Islet precursor cell (in vitro differentiated cells): Measurements from ENCODE around the gene DLK2.
A peak's percentile ranks its signal among the peaks of the same experiment; 100 is the strongest.
"Not testable (repeated sequence)": the region's sequence is repeated elsewhere in the genome, so short reads cannot be mapped to it uniquely, and the experiment has no call there.

ENCODE experiments used
- DNase-seq: peaks from one replicate; pipeline ENCODE4 v3.0.0-alpha.2; 2018

Gene DLK2

GRCh38 chr6:43455531-43456428, at the start of gene DLK2:
DLK2 (minus strand) TSS chr6:43455548; CDS start chr6:43454825, 723 bp downstream.
- peak; percentile 69 for DNase-seq

DNA sequence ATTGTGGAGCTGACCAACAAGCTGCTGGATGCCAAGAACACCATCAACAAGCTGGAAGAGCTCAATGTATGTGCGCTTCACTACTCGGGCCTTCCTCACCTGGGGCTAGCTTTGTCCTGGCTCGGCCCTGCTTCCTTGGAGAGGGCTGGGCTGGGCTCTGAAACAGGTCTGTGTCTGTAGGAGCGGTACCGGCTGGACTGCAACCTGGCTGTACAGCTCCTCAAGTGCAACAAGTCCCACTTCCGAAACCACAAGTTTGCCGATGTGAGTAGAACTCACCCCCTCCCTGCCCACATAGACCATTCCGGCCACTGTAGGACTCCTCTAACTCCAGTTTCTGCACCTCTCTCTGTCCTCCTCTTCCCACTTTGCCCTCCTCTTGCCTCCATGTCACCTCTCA, 48.1 kb upstream of the DLK2 start:
- DNase-seq = no peak

- DNase-seq = no peak
Observed at GRCh38 chr6:43502666-43503065, 47.3 kb upstream of the DLK2 start.

DNA sequence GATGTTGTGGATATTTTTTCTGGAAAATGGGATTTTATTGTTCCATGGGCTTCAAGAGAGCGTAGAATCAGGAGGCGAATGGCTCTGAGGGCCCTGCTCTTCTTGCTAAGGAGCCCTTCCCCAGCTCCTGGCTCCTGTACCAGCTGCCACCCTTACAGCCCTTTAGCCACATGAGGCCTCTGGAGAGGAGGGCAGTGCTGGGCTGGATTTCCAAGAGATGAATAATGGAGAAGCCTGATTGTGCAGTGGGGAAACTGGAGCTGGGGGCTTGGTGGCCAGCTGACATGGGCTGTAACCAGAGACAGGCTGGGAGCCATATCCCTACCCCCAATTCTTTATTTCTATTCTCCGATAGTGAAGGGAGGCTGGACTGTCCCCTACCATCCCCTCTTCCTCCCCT, 45.6 kb upstream of the DLK2 start:
- no peak for DNase-seq

DNA sequence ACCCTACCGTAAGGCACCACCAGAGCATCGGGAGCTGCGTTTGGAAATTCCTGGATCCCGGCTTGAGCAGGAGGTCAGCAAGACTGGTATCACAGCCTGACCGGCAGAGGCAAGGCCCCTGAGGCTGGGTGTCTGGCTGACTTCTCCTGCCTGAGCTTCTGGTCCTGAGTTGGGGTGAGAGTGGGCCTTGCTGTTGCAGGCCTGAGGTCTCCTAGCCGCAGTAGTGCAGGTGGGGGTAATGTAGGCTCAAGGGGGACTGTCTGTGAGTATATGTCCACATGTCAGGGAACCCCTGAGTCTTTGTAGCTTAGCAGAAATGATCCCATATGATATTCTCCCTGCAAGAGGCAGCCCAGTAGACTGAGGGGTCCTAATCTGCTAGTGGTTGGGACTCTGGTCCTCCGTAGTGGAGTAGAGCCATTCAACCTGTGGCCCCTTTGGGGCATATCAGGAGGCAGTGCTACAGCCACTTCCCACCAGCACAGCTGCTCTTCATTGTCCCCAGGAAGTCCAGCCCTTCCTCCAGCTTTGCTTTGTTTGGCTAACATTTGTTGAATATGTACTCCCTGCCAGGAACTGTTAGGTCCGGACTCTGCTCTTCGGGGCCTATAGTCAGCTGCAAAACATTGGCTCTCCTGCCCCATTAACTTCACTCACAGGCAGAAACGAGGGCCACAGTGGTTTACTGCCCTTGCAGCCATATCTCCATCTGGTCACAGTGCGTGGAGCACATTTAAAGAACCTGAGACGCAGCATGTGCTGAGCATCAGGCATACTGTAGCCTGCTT, 43.9 kb upstream of the DLK2 start:
- no peak for DNase-seq

- not testable (repeated sequence) for DNase-seq
Observed at GRCh38 chr6:43498291-43498690, 42.9 kb upstream of the DLK2 start.

DNA sequence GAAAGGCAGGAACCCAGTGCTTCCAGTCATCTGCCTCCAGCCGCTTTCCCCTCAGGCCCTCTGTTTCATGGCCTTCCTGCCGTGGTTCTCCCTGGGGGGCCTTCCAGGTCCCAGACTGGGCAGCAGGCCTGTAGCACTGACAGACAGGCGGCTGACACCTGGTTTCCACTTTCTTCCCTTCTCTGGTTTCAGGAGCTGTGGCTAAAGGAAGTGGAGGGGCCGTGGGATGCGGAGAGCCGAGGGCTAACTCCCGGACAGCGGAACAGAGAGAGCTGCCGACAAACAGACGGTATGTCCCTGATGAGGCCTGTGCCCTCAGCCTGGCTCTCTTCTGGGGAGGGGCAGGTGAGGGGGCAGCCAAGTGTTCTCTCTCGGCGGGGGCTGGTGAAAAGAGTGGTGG, 42.3 kb upstream of the DLK2 start:
- no peak for DNase-seq

- no peak for DNase-seq
Observed at GRCh38 chr6:43497129-43497396, 41.7 kb upstream of the DLK2 start.

DNA sequence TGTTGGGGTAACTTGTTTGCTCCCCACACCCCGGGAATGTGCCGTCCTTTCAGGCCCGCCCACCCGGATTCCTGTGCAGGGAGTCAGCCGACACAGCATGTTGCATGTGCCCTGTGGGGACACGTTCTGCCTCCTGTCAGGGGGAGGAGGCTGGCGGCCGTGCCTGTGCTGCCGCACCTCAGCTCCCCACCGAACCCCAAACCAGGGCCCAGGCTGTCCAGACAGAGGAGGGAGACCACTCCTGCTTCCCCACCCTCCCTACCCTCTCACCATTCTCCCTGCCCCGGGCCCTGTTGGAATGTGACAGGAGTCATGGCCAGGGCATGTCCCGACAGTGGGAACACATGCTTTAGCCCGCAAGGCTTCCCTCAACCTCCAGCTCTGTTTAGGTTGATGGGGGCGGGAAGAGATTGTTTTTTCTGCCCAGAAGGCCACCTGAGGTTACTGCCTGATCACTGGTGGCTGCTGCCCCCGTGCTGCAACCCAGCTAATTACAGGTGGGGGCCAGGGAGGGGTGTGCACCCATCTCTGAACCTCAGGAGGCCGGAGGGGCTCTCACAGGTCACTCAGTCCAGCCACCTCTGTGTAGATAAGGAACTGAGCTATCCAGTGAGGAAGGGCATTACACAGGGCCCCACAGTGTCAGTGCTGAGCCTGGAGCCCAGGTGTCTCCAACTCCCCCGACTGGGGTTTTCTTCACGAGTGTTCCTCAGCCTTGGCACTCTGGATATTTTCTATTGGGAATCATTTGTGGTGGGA, 41.2 kb upstream of the DLK2 start:
- peak; percentile 90 for DNase-seq

- peak; percentile 72 for DNase-seq
Observed at GRCh38 chr6:43495409-43495941, 40.1 kb upstream of the DLK2 start.

GRCh38 chr6:43494766-43495165, 39.4 kb upstream of the DLK2 start:
- no peak for DNase-seq

- peak; percentile 77 for DNase-seq
Observed at GRCh38 chr6:43494321-43494720, 39.0 kb upstream of the DLK2 start.

DNA sequence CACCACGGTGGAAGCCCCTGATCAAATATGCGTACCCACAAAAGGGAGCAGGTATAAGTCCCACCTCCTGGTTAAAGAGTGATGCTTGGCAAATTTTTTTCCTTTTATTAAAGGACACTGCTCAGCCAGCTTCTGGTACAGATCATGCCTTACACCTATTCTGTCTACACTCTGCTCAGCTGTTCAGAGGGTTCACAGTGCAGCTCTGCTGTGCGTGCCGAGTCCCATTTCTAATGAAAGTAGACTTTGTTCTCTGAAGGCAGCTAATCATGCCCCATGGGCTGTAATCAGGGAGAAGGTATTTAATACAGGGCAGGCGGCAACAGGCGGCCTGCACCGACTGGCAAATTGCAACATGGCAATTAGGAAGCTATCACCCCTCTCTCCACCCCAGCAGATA, 38.5 kb upstream of the DLK2 start:
- peak; percentile 52 for DNase-seq

GRCh38 chr6:43493230-43493629, 37.9 kb upstream of the DLK2 start:
- no peak for DNase-seq

GRCh38 chr6:43492673-43493072, 37.3 kb upstream of the DLK2 start:
- no peak for DNase-seq

GRCh38 chr6:43491750-43492661, 36.7 kb upstream of the DLK2 start:
- DNase-seq = no peak

DNA sequence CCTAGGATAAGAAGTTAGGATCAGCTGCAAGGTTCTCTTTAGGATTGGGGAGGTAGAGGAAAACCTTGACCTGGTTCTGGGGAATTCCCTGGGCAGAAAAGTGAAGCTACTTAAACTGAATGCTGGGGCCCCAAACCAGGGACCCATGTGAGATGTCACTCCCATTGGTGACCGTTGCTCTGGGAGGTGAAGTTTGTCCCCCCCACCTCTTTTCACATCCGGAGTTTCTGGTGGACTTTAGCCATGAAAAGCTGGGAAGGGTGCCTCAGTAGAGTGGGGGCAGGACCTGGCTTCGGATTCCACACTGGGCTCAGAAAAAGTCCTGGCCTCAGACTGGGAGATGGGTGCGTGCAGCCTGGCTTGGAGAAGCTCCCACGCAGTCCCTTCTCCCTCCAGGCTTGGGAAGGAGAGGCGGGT, 35.2 kb upstream of the DLK2 start:
- no peak for DNase-seq

- DNase-seq = peak; percentile 80
Observed at GRCh38 chr6:43489277-43490072, 34.1 kb upstream of the DLK2 start.

DNA sequence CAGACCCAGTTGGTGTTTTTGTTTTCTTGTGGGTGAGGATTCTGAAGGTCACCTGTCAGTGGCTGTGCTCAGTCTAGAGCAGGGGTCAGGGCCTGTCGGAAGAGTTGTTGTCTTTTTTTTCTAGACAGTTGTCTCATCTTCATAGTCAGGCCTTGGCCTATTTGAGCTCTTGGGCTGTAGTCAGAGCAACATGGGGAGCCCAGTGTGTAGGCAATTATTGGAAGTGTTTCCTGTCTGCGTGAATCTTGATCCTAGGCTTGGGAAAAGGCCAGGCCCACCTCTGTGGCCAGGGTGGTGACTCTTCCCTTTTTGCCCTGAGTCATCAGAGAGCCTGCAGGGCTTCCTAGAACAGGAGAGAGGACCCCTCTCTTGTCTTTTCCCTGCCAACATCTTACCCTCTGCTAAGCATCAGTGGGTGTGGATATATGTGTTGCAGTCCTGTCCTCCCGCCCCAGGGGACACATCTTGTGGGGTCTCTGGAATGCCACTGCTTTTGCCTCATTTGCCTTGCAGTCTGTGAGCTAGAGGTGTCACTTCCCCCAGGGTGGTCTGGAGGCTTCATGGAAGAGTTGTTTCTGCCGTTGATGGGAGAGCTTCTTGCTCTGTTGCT, 33.4 kb upstream of the DLK2 start:
- peak; percentile 79 for DNase-seq

- no peak for DNase-seq
Observed at GRCh38 chr6:43481591-43482236, 26.4 kb upstream of the DLK2 start.
